DOHH2 (cell line): ENCODE measurements around the gene MAPK12.
A peak's percentile ranks its signal among the peaks of the same experiment; 100 is the strongest.

ENCODE experiments used
- H3F3A ChIP-seq: fragments of 200-600 bp; sonication (generic), shearing (Covaris generic); 2 replicates; pipeline ENCODE4 v1.6.0; 2016; ENCODE audit warnings: antibody characterized with exemption, mild to moderate bottlenecking; ENCODE audit not compliant: control insufficient read depth, insufficient read depth
- H3K27ac ChIP-seq: fragments of 200-600 bp; sonication (generic); 2 replicates; pipeline ENCODE4 v1.5.1; 2014; ENCODE audit warnings: low read depth, mild to moderate bottlenecking, low read length, moderate library complexity
- H3K27me3 ChIP-seq: fragments of 200-600 bp; sonication (generic); 2 replicates; pipeline ENCODE4 v1.6.1; 2014; ENCODE audit warnings: mild to moderate bottlenecking, low read length, mixed read lengths; ENCODE audit not compliant: control insufficient read depth
- H3K36me3 ChIP-seq: fragments of 200-600 bp; sonication (generic); 2 replicates; pipeline ENCODE4 v1.6.1; 2014; ENCODE audit warnings: mild to moderate bottlenecking, low read length, moderate library complexity, mixed read lengths; ENCODE audit not compliant: control insufficient read depth
- H3K4me1 ChIP-seq: fragments of 200-600 bp; sonication (generic); 2 replicates; pipeline ENCODE4 v1.6.1; 2014; ENCODE audit warnings: mild to moderate bottlenecking, low read length, mixed read lengths; ENCODE audit not compliant: control insufficient read depth
- H3K4me2 ChIP-seq: fragments of 200-600 bp; sonication (generic); 2 replicates; pipeline ENCODE4 v1.6.0; 2014; ENCODE audit warnings: mild to moderate bottlenecking, low read length, moderate library complexity
- H3K4me3 ChIP-seq: fragments of 200-600 bp; sonication (generic); 2 replicates; pipeline ENCODE4 v1.5.1; 2014; ENCODE audit warnings: mild to moderate bottlenecking, low read length, mixed read lengths
- H3K79me2 ChIP-seq: fragments of 200-600 bp; sonication (generic); 2 replicates; pipeline ENCODE4 v1.6.1; 2014; ENCODE audit warnings: mild to moderate bottlenecking, low read length, mixed read lengths; ENCODE audit not compliant: control insufficient read depth
- H3K9me2 ChIP-seq: fragments of 200-600 bp; sonication (generic); replicated peaks from 2 replicates; pipeline ENCODE4 v1.6.1; 2014; ENCODE audit warnings: mild to moderate bottlenecking, low read length, mixed read lengths; ENCODE audit not compliant: control insufficient read depth
- H3K9me3 ChIP-seq: fragments of 200-600 bp; sonication (generic); 2 replicates; pipeline ENCODE4 v1.6.1; 2014; ENCODE audit warnings: antibody characterized with exemption, low read length, mixed read lengths; ENCODE audit not compliant: control insufficient read depth, insufficient read depth
- H4K20me1 ChIP-seq: fragments of 200-600 bp; sonication (generic); 2 replicates; pipeline ENCODE4 v1.6.0; 2014; ENCODE audit warnings: low read depth, mild to moderate bottlenecking, antibody characterized with exemption, low read length, moderate library complexity; ENCODE audit not compliant: control insufficient read depth, insufficient read depth
- EZH2phosphoT487 ChIP-seq: fragments of 200-600 bp; sonication (generic); IDR thresholded peaks from 2 replicates; pipeline ENCODE4 v1.6.1; 2017; ENCODE audit warnings: borderline replicate concordance, mild to moderate bottlenecking, antibody characterized with exemption, low read length, moderate library complexity, mixed read lengths
- TF ChIP-seq, protein P1 (sequence below): fragments of 200-600 bp; sonication (generic); IDR thresholded peaks from one replicate; pipeline ENCODE4 v1.5.1; 2014; ENCODE audit warnings: antibody characterized with exemption, mild to moderate bottlenecking, low read depth, low read length; ENCODE audit not compliant: poor library complexity, severe bottlenecking

MAPK12 gene

GRCh38 chr22:50300620-50301257, 39.3 kb upstream of the MAPK12 start:
- H3K27ac ChIP-seq = peak overlapping the region; percentile 88
- H3K36me3 ChIP-seq = peaks cover 36% of the 10 kb centered on the region
- no peaks in the 10 kb centered on the region for H3K9me2 ChIP-seq
- peaks cover 98% of the 10 kb centered on the region for H3K79me2 ChIP-seq
- H3K4me2 ChIP-seq = peak overlapping the region; percentile 99
- H3K27me3 ChIP-seq = no peaks in the 10 kb centered on the region
- H3K9me3 ChIP-seq = no peaks in the 10 kb centered on the region
- H3K4me3 ChIP-seq = peak overlapping the region; percentile 97
- TF ChIP-seq, protein P1, sequence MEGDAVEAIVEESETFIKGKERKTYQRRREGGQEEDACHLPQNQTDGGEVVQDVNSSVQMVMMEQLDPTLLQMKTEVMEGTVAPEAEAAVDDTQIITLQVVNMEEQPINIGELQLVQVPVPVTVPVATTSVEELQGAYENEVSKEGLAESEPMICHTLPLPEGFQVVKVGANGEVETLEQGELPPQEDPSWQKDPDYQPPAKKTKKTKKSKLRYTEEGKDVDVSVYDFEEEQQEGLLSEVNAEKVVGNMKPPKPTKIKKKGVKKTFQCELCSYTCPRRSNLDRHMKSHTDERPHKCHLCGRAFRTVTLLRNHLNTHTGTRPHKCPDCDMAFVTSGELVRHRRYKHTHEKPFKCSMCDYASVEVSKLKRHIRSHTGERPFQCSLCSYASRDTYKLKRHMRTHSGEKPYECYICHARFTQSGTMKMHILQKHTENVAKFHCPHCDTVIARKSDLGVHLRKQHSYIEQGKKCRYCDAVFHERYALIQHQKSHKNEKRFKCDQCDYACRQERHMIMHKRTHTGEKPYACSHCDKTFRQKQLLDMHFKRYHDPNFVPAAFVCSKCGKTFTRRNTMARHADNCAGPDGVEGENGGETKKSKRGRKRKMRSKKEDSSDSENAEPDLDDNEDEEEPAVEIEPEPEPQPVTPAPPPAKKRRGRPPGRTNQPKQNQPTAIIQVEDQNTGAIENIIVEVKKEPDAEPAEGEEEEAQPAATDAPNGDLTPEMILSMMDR = no peak
- H4K20me1 ChIP-seq = peaks cover 20% of the 10 kb centered on the region
- H3F3A ChIP-seq = peaks cover 22% of the 10 kb centered on the region
- H3K4me1 ChIP-seq = peaks cover 99% of the 10 kb centered on the region

GRCh38 chr22:50299785-50300619, 38.5 kb upstream of the MAPK12 start:
- H3K36me3 ChIP-seq = peaks cover 32% of the 10 kb centered on the region
- peaks cover 99% of the 10 kb centered on the region for H3K4me1 ChIP-seq
- no peak for TF ChIP-seq EZH2phosphoT487
- TF ChIP-seq, protein P1 = no peak
- peak overlapping the region; percentile 88 for H3K27ac ChIP-seq
- peaks cover 16% of the 10 kb centered on the region for H4K20me1 ChIP-seq
- peak overlapping the region; percentile 99 for H3K4me2 ChIP-seq
- H3K27me3 ChIP-seq = no peaks in the 10 kb centered on the region
- peak overlapping the region; percentile 97 for H3K4me3 ChIP-seq
- H3K79me2 ChIP-seq = peaks cover 98% of the 10 kb centered on the region
- no peaks in the 10 kb centered on the region for H3K9me3 ChIP-seq
- peaks cover 25% of the 10 kb centered on the region for H3F3A ChIP-seq
- no peaks in the 10 kb centered on the region for H3K9me2 ChIP-seq

DNA sequence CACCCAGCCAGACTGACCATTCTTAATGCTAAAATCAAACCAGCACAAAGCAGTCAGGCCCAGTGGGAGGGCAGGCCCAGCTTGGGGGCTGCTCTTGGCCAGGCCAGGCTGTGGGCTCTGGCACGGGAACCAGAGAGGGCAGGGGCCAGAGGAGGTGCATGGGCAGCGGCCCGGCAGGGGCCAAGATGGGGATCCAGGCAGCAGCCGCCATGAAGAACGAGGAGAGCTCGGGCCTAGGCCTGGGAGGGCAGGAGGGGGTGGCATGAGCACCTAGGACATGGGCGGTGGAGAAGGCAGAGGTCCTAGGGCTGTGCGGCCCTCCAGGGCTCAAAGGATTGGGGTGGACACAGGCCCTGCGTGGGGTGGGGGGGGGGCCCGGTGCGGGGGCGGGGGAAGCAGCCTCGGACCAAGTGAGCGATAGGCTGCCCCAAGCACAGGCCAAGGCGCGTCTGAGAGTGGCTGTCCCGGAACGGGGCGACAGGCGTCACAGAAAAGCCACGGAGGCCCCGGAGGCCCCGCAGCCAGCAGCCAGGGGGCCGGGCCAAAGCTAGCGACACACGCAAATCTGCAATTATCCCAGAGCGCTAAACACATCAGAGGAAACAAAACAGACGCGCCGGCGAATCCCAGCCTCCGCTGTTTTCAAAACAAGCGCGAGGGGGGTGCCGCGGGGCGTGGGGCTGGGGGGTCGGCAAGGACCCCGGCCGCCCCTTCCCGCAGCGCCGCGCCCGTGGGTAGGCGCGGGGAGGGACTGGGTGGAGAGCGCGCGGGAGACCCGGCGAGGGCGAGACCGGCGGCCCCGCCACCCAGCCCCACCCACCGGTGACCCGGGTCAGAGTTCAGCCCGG, 37.7 kb upstream of the MAPK12 start:
- Histone ChIP-seq H3K4me2 (peak overlapping the region; percentile 99), H3K79me2 (peaks cover 99% of the 10 kb centered on the region)
- no peak for TF ChIP-seq EZH2phosphoT487
- TF ChIP-seq, protein P1 = no peak

More for the DNA sequence above, 37.7 kb upstream of the MAPK12 start:
- Histone ChIP-seq H3K36me3 (peaks cover 34% of the 10 kb centered on the region), H4K20me1 (peaks cover 16% of the 10 kb centered on the region), H3K9me2 (no peaks in the 10 kb centered on the region), H3K27ac (peak overlapping the region; percentile 88), H3K4me1 (peaks cover 99% of the 10 kb centered on the region), H3F3A (peaks cover 21% of the 10 kb centered on the region), H3K4me3 (peak overlapping the region; percentile 97), H3K27me3 (no peaks in the 10 kb centered on the region), H3K9me3 (no peaks in the 10 kb centered on the region)
